Measurements from ENCODE around the gene GPR15LG. TPM values are rescaled to one million over a fixed set of nuclear protein-coding genes. Genes with fewer than 3 reads are reported as not detected.

Gene GPR15LG
- total and polyA plus RNA-seq, 10 of the 15 experiments (the other 5 are each of a cell fraction or from before 2014, with no cell fraction given) = 1.1 to 12.2 (median 1.4) TPM

GRCh38 chr10:84221916-84222315 lies 48.3 kb downstream of the GPR15LG start:
- in situ Hi-C loops (cut with MboI) (no loop called here), intact Hi-C loops (cut with micrococcal nuclease; ENCODE audit: unreplicated experiment) (no loop called here)
- Histone ChIP-seq H3K27me3 (replicated peaks in 1 of 2; ENCODE audit: control insufficient read depth in 2 of 2, insufficient read depth in 2 of 2, low read length in 1 of 2) (no peaks in the 10 kb centered on the region; a peak in 1 of 4 replicates), H3K4me3 (no peak overlapping the region), H4K20me1 (ENCODE audit: control insufficient read depth, insufficient read depth) (no peaks in the 10 kb centered on the region), H3K4me2 (ENCODE audit: control insufficient read depth, insufficient read depth) (no peak overlapping the region), H3K27ac (ENCODE audit: control insufficient read depth, insufficient read depth) (no peak overlapping the region), H3K9ac (ENCODE audit: control insufficient read depth, insufficient read depth, low read length) (no peak overlapping the region), H2AFZ (ENCODE audit: control insufficient read depth, low read depth, low read length) (no peak overlapping the region), H3K79me2 (ENCODE audit: control insufficient read depth, insufficient read depth, low read length) (no peaks in the 10 kb centered on the region), H3K4me1 (ENCODE audit: control insufficient read depth, insufficient read depth, low read length) (no peaks in the 10 kb centered on the region), H3K36me3 (ENCODE audit: control insufficient read depth in 2 of 2, insufficient read depth in 2 of 2, low read length in 1 of 2) (no peaks in the 10 kb centered on the region), H3K9me3 (replicated peaks; ENCODE audit: control insufficient read depth, insufficient read depth, low read length) (peaks cover 4% of the 10 kb centered on the region; the same call in 1 of the 3 replicates)
- FAIRE-seq (no peak), ATAC-seq (no peak), DNase-seq (ENCODE audit: low read depth, low spot score) (no peak)
- TF ChIP-seq YY1 (IDR thresholded peaks at IDR 0.05; ENCODE audit: low read depth, low read length) (no peak), RBBP5 (conservative IDR thresholded peaks at IDR 0.05) (no peak), E2F4 (IDR thresholded peaks at IDR 0.05; ENCODE audit: low read depth, low read length) (no peak), ZZZ3 (IDR thresholded peaks at IDR 0.05; ENCODE audit: control insufficient read depth, insufficient read length, low read depth) (no peak), ZNF207 (IDR thresholded peaks at IDR 0.05; ENCODE audit: borderline replicate concordance) (no peak), ZBTB11 (CRISPR knock-in tag; IDR thresholded peaks at IDR 0.05) (no peak), WRNIP1 (IDR thresholded peaks at IDR 0.05; ENCODE audit: borderline replicate concordance, low read depth, low read length) (no peak), ZBTB40 (IDR thresholded peaks at IDR 0.05; ENCODE audit: borderline replicate concordance) (no peak), HDGF (IDR thresholded peaks at IDR 0.05) (no peak), MTA2 (IDR thresholded peaks at IDR 0.05; ENCODE audit: low read depth) (no peak)
- 38% methylated on average over 8 of the region's 8 CpGs for WGBS (ENCODE audit: insufficient coverage, insufficient replicate concordance, low lambda C conversion rate, missing lambda C conversion rate)
- RAD21 ChIA-PET (ENCODE audit: unreplicated experiment) = no interaction called here
- SMC1A ChIA-PET (ENCODE audit: uncharacterized antibody, unreplicated experiment) = no interaction called here
- no TSS peak for BruUV-seq (replicated peaks)
- CTCF ChIA-PET = no interaction called here
- POLR2A ChIA-PET = no interaction called here

Measured in GM12878 (cell line).